ENCODE results near the gene RNLS. TPM values are rescaled to one million over a fixed set of nuclear protein-coding genes. Genes with fewer than 3 reads are reported as not detected.

RNLS gene
- total RNA-seq, 4 donors from 2014 or later: 10.6 to 38.7 (median 28.2) TPM

DNA sequence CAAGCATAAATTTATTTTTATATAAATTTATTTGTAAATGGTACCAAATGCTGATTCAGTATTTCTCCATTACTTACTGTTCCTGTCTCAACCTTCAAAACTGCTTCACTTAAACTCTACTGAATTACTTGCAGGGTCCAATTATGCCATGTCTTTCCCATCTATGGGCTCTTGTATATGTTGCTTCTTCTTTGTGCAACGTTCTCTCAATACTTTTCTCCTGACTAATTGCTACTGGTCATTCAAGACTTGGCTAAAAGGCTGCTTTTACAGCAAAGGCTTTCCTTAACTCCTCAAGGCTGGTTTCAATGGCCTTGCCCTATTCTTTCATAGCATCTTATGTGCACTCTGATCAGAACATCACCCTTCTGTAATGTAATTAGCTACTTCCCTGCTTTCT, 67.9 kb downstream of the RNLS start:
- no peaks in the 10 kb centered on the region for H3K4me1 ChIP-seq

DNA sequence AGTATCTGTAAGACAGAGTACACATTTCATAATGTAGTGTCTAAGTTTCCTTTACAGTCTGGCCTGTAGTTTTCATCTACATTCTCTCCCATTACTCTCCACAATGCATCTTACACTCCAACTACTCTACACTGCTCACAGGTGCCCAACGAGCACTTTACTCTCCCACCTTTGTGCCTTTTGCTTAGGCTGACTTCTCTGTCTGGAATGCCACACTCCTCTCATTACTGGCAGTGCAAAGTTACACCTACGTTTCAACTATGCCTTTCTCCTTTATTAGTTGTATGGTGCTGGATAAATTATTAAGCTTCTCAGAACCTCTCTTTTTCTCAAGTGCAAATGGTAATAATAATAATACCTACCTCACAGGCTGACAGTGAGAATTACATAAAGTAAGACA, 70.5 kb downstream of the RNLS start:
- TF ChIP-seq, protein P1, sequence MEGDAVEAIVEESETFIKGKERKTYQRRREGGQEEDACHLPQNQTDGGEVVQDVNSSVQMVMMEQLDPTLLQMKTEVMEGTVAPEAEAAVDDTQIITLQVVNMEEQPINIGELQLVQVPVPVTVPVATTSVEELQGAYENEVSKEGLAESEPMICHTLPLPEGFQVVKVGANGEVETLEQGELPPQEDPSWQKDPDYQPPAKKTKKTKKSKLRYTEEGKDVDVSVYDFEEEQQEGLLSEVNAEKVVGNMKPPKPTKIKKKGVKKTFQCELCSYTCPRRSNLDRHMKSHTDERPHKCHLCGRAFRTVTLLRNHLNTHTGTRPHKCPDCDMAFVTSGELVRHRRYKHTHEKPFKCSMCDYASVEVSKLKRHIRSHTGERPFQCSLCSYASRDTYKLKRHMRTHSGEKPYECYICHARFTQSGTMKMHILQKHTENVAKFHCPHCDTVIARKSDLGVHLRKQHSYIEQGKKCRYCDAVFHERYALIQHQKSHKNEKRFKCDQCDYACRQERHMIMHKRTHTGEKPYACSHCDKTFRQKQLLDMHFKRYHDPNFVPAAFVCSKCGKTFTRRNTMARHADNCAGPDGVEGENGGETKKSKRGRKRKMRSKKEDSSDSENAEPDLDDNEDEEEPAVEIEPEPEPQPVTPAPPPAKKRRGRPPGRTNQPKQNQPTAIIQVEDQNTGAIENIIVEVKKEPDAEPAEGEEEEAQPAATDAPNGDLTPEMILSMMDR (IDR thresholded peaks at IDR 0.05): no peak
- no peak for TF ChIP-seq POLR2A (IDR thresholded peaks at IDR 0.05)
- WGBS, 2 donors: 52 to 59% methylated on average over 2 of the region's 2 CpGs

More for the DNA sequence above, 67.9 kb downstream of the RNLS start:
- TF ChIP-seq, protein P1 (IDR thresholded peaks at IDR 0.05): no peak
- no peak for TF ChIP-seq POLR2A (IDR thresholded peaks at IDR 0.05)
- no peak overlapping the region for H3K4me3 ChIP-seq (replicated peaks in 1 of 3)
- intact Hi-C loops (cut with DNase I): no loop called here
- H3K9me3 ChIP-seq: no peaks in the 10 kb centered on the region
- H3K27me3 ChIP-seq: no peaks in the 10 kb centered on the region
- no peaks in the 10 kb centered on the region for H3K36me3 ChIP-seq
- DNase-seq: no peak
- WGBS, 2 donors: 80 to 82% methylated on average over 1 of the region's 1 CpG
- H3K27ac ChIP-seq: no peak overlapping the region

DNA sequence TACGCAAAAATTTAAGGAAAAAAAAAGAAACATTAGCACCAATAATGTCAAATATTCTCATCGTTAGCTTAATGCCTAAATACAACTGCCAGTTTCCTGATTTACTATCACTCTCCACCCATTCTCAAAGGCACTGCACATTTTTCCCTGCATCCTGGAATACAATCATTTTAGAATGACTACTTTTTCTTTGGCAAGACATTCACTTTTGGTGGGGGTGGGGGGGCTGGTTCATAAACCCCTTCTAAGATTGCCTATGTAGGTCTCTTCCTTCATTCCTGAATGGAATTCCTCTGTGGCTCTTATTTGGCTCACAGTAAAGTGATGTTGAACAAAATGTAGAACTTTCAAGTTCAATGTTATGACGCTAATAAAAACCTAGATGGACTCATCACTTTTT, 74.3 kb downstream of the RNLS start:
- WGBS, 2 donors: 28 to 73% methylated on average over 3 of the region's 3 CpGs
- Histone ChIP-seq H3K9me3 (no peaks in the 10 kb centered on the region), H3K27me3 (no peaks in the 10 kb centered on the region), H3K36me3 (no peaks in the 10 kb centered on the region), H3K4me1 (no peaks in the 10 kb centered on the region), H3K4me3 (replicated peaks in 1 of 3) (no peak overlapping the region), H3K27ac (no peak overlapping the region)
- no peak for TF ChIP-seq POLR2A (IDR thresholded peaks at IDR 0.05)
- TF ChIP-seq, protein P1 (IDR thresholded peaks at IDR 0.05): no peak
- intact Hi-C loops (cut with DNase I): no loop called here
- DNase-seq: no peak

More for the DNA sequence above, 70.5 kb downstream of the RNLS start:
- H3K27ac ChIP-seq: no peak overlapping the region
- no peaks in the 10 kb centered on the region for H3K4me1 ChIP-seq
- H3K4me3 ChIP-seq (replicated peaks in 1 of 3): no peak overlapping the region
- DNase-seq: no peak
- H3K9me3 ChIP-seq: no peaks in the 10 kb centered on the region
- H3K27me3 ChIP-seq: no peaks in the 10 kb centered on the region
- no peaks in the 10 kb centered on the region for H3K36me3 ChIP-seq
- intact Hi-C loops (cut with DNase I): no loop called here

DNA sequence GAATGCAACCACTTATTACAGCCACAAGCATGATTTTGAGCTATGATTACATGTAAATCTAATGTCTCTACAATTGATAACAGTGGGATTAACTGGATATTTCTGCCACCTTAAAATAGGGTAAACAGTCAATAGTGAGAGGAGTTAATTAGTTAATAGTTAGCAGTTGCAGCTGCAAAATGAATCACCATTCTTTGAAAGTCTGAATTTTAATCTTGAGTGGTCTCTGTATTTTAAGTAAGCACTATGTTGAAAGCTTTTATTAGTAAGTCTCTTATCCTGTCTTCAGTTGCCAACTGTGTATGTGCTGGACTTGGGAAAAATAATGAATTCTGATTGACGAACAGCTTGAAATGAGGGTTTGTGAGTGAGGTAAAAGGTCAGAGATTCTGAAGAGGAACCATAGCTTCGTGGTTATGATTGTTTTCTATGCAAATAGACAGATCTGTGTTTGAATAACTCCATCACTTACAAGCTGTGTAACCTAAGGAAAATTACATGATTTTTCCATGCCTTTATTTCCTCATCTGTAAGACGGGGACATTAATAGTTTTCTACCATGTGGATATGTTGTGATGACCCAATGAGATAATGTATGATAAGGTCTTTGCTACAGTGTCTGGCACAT, 75.2 kb downstream of the RNLS start:
- Histone ChIP-seq H3K4me3 (replicated peaks in 1 of 3) (no peak overlapping the region), H3K27me3 (no peaks in the 10 kb centered on the region), H3K9me3 (no peaks in the 10 kb centered on the region), H3K4me1 (no peaks in the 10 kb centered on the region), H3K27ac (no peak overlapping the region), H3K36me3 (no peaks in the 10 kb centered on the region)
- TF ChIP-seq, protein P1 (IDR thresholded peaks at IDR 0.05): no peak
- TF ChIP-seq POLR2A (IDR thresholded peaks at IDR 0.05): no peak
- DNase-seq: no peak
- WGBS, 2 donors: 80 to 89% methylated on average over 3 of the region's 3 CpGs
- intact Hi-C loops (cut with DNase I): no loop called here

DNA sequence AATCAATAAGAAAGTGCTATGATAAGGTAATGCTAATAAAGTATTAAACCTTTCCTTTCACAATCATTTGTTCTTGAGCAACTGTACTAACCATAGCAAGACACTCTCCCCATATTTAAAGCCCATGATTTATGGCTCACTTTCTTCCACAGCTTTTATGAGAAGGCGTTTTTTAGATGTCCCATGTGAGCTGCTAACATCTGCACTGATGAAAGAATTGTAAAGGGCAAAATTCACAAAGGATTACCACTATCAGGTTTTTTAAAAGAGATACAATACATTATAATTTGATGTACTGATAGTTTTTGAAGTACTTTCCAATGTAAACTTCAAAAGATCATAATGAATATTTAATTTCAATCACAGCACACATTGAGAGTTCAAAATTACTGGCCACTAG, 75.7 kb downstream of the RNLS start:
- no peak for DNase-seq
- H3K9me3 ChIP-seq: no peaks in the 10 kb centered on the region
- intact Hi-C loops (cut with DNase I): no loop called here
- H3K4me1 ChIP-seq: no peaks in the 10 kb centered on the region
- no peak for TF ChIP-seq POLR2A (IDR thresholded peaks at IDR 0.05)
- TF ChIP-seq, protein P1 (IDR thresholded peaks at IDR 0.05): no peak
- H3K36me3 ChIP-seq: no peaks in the 10 kb centered on the region
- no peaks in the 10 kb centered on the region for H3K27me3 ChIP-seq
- 79 to 91% methylated on average over 1 of the region's 1 CpG for WGBS, 2 donors
- no peak overlapping the region for H3K27ac ChIP-seq
- H3K4me3 ChIP-seq (replicated peaks in 1 of 3): no peak overlapping the region

Data from thyroid gland (tissue), 4 donors.